Measurements from ENCODE around the gene NFIA.

NFIA gene

DNA sequence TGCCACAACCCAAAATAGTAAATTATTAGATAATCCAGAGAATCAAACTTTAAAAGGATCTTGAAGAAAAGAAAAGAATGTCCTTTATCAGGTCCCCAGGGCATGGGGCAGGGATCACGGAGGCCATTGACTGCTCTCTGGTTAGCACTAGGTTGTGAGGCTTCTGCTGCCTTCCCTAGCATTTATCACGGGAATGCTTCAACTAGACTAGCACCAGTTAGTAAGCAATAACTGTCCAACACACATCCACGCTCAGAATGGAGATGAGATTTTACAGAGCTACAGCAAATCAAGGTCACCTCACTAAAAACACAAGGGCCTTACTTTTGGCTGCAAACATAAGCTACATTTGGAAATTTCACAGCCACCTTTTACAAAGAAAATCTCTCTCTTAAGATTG, 304.0 kb downstream of the NFIA start:
- no peak for DNase-seq

DNA sequence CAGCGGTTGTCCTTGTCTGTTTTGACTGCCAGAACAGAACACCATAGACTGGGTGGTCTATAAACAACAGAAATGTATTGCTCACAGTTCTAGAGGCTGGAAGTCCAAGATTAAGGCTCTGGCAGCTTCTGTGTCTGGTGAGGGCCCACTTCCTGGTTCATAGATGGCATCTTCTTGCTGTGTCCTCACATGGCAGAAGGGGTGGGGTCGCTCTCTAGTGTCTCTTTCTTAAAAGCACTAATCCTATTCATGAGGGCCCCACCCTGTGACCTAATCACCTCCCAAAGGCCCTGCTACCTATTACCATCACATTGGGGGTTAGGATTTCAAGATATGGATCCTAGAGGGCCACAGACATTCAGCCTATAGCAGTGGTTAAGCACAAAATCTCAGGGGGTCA, 304.4 kb downstream of the NFIA start:
- no peak for DNase-seq

DNA sequence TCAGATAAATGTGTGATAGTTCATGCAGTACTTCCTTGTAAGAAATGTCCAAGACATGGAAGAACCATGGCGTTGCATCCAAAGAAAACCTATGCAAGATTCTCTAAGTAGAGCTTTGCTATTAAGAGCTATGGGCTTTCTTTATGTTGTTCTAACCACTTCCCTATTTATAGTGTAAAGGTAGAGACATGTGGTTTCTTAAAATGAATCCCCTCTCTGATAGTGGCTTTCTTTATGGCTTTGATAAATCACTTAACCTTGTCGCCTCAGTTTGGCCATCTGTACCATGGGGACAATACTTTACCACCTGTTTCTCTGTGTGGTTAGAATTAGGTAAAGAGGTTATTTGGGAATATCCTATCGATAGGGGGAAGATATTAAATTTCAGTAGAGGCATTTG, 305.5 kb downstream of the NFIA start:
- DNase-seq, result no peak

DNA sequence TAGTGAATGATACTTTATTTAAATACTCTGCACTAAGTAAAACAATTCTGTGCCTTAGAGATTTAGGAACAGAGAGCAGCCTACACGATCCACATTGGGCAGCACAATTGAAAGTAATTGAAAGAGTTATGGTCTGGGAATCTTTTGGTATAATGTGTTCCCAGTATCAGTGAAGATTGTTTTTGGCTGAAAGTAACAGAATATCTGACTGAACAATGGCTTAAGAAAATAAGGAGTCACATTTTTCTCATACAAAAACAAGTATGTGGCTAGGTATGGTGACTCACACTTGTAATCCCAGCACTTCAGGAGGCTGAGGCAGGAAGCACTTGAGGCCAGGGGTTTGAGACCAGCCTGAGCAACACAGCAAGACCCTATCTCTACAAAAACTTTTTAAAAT, 306.2 kb downstream of the NFIA start:
- no peak for DNase-seq

DNA sequence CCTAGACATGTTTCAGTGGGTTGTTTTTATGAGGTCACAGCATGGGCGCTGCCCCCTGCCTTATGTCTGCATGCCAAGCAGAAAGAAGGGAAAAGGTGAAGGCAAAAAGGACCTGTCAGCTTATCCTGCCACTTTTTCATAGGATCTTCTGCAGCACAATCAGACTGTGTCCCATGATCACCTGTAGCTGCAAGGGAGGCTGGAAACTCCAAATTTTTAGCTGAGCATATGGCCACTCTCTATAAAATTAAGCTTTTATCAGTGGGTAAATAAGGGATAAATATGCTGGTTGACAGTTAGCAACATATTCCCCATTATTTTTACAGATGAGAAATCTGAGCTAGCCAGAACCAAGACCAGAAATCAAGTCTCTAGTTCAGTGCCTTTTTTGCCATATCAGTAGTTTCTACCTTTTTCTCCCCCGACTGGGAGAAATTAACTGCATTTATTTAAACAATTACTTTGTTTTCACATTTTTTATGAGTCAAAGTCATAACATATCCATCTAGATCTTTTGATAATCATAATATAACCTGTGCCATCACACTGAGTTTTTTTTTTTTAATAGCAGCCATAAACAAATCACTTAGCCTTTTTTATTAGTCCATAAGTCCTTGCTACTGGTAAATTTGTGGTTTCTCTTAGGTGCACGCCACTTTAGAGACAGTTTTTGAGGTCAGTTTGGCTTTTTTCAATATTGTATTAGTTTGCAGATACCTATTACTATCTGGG, 307.0 kb downstream of the NFIA start:
- no peak for DNase-seq

DNA sequence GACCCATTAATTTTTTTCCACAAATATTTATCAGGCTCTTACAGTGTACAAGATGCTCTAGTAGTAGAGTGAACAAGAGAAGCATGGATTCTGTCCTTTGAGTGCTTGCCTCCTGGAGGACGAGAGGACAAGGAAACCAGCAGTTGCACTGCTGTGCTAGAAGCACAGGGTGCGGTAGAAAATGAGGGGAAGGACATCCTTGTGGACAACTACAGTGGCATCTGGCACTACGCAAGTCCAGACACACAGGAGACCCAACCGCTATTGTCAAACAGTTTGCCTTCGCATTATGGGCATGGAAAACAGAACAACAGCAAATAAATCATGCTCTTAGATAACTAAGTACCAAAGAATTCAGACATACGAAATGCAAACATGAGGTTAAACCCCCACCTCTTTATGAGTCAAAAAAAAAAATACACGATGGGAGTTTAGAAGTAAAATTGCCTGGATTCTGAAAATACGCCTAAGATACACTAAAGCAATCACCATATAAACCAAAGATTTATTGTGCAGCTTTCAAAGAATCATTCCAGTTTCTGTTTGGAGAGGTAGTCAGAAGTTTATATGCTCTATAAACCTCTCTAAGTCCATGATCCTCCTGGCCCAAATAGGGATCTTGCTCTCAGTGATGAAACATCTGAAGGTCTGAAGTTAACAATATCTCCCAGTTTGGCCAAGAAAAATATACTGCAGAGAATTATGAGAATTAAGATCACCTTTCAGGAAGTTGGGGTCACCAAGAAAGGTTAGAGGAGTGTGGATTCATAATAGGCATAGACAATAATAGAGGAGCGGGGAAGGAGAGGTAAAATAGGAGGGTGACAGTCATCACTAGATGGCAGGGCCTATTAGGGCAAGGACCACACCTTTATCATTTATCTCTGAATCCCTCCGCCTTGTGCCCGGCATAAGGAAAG, 307.8 kb downstream of the NFIA start:
- no peak for DNase-seq

DNA sequence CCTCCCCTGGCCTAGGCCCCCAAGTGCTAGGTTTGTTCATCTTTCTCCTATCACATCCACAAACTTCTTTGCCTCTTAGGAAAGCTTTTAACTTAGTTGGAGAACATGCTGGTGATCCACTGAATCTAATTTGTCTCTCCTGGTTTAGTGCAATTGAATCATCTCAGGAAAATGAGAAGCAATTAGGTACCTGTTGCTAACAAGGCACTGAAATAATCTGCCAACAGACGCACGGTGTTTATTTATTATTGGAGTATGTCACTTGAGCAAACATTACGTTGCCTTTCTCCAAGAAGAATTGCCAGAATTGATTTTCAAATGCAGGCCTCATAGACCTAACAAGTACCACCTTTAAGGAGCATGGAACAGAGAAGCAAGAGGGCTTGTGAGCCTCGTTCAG, 309.4 kb downstream of the NFIA start:
- no peak for DNase-seq

DNA sequence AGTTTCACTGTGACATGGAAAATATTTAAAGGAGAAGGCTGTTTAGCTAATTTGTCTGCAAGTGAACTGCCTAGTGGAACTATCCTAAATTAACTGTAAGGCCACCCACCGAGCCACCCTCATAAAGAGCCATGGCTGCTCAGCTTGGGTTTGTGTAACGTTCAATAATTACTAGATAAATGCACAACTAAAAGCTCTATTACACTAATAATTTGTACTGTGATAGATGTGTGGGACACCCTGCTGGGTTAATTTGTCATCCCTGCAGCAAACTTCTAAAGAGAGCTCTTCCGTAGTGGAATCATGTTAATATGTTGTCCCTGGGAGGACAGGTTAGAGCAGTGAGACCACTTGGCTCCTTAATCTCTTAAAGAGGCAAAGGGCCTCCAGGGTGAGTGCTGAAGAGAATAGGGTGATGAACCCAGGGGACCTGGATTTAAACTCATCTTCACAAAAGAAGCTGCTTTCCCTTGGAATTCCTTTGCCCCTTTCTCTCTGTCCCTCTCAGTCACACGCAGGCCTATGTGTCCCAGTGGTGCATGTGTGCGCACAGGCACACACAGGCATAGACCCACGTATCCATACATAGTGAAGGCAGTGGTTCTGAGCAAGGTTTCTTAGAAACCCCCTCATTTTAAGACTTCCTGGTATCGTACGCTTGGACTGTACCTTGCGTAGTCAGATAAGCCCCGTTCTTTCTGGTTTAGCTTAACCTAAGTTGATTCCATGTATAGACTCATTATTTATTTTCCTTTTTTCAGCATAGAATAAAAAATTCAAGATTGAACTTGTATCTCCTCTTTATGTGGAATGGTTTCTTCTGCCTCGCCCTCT, 310.3 kb downstream of the NFIA start:
- no peak for DNase-seq

DNA sequence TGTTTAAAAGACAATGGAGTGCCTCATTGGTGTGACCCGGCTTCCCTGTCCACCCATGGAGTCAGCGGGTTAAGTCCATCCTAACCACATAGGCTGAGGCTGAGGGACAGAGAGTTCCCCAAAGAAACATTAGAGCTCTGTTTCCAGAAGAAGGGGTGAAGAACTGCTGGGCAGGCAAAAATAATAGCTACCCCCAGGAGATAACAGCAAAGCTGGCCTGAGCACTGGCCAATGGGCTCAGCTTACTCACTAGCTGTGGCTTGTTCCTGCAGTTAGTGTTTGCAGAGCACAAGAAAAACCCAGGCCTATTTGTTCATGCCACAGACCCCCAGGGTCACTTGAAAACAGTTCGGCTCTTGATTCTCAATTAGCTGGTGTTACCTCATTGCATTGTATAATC, 311.2 kb downstream of the NFIA start:
- no peak for DNase-seq

DNA sequence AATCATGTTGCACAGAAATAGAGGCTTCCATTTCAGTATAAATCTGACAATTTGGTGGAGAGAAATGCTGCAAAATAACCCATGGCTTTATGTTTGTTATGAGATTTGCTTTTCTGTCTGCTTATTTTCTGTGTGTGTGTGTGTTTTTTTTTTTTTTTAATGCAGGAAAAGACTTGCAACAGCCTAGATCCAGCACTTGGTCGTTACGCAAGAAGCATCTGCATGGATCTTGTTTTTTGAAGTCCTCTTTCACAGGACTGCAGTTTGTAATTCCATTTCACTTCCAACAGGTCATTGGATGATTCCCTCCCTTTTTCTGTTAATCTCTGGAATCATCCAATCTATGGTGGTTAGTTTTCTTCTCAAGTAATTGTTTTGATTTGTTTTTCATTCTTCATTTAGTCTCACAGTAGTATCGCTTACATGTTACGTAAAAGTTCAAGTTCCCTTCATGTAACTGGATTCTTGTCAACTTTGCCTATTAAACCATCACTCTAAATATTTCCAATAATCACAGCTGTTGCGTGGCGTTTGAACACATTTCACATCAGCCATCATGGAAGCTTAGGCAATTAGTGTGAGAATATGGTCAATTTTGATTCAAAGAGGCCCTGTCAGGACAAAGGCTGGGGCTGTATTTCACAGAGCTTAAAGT, 312.9 kb downstream of the NFIA start:
- no peak for DNase-seq

DNA sequence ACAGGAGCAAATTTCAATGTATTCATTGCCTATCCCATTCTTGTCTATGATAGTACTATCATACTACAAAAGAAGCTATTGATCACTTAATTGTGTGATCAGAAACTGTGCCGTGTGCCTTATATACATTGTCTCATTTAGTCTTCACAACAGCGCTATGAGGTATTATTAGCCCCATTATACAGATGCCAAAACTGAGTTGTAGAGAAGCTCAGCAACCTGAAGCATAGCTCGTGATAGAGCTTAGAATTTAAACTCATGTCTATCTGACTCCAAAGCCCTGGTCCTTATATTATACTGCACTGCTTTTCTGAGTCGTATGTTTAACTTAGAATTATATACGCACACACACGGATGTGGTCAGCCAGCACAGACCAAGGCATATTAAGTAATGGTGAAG, 315.1 kb downstream of the NFIA start:
- no peak for DNase-seq

DNA sequence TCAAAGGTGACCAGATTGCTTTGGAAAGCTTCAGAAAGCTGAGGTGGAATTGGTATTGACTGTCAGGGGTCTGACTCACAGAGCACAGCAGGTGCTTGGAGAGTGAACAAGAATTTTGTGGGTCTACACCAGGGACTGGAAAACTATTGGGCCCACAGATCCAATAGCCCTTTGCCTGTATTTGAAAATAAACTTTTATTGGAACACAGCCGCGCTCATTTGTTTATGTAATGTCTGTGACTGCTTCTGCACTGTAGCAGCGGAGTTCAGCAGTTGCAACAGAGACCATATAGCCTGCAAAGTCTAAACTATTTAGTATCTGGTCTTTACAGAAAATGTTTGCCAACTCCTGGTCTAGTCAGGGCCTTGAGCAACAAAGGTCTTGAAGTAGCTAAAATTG, 315.6 kb downstream of the NFIA start:
- DNase-seq, result no peak

DNA sequence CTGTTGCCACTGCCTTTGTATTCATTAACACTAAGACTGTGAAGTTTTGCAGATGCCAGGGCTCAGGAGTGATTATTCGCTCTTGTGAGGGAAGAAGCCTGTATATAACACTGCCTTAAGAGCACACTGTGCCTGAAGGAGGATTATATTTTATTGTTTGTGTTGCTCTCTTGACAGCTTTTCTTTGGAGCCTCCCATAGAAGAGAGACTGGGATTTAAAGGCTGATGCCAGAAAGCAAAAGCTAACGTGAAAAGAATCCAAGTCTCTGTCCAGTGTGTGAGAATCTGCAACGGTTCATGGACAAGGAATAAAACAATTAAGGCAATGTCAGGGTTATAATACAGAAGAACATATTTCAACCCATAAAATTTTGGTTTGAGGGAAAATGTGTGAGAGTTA, 316.8 kb downstream of the NFIA start:
- no peak for DNase-seq

DNA sequence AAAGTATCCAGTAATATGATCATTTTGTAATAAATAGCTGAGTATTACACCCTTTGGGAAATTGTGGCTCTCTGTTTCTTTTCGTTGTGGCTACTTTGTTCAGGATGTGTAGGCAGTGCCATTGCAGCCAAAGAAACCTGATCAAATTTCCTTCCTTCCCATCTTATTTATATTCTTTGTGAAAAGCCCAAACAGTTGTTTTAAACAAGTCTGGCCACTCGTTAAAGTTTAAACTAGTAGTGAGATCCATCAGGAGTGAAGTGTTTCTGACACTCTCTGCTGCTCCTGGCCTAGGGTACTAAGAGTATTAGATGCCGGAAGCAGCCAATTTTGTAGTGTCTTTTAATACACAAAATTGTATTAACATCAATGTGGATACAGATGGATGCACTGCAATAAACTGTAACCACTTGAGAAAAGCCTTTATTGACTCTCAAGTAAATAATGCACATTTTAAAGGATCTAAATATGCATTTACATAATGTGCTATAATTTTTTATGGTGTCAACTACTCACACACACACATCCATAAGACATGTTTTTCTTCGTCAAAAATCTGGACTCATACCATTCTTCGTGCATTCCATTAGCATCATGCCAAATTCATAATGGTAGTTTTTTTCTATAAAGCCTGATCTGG, 317.9 kb downstream of the NFIA start:
- no peak for DNase-seq

DNA sequence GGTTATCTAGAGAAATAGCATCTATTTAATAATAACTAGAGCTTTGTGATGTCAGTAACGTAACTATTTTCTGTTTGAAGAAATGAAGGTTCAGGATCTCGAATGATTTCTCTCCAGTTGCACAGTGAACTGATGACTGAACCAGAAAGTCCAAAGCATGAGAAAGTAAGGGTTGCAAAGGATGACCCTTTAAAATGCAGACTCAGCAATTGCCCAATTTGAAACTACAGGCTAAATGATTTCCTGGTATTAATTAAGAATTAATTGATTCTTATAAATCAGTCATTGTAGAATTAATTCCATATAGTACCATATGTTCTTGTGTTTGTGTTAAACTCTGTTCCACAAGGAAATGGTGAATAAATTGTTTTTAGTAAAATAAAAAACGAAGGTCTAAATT, 318.6 kb downstream of the NFIA start:
- DNase-seq, result no peak

DNA sequence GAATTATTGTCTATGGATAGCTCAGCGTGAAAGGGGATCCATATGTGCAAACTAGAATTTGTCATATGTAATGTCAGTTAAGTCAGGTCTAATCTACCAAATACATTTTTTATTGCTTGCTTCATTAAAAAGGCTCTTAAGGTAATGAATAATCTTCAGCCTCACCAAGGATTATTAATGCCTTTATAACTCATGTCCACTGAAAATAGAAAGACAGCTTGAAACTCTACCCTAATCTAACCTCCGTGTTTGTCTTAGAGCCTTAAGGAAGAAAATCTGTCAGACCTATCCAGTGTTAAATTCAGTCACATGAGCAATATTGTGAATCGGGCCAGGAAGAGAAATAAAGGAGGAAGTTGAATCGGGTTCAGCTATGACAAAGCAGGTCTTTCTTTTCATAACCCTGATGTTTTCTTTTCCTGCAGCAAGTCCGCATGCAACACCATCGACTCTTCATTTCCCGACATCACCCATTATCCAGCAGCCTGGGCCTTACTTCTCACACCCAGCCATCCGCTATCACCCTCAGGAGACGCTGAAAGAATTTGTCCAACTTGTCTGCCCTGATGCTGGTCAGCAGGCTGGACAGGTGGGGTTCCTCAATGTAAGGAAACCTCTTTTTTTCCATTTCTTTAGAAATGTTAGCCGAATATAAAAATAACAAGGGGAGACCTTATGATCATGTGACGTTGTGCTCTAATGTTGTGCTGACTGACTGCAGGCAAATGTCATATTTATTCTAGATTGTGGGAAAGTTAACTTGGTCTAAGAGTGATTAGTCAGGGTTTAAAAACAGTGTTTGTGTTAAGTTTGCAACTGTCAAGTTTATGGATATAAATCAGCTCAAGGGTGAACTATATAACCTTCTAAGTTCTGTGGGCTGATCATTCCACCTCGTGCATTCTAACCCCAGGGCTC, 321.6 kb downstream of the NFIA start:
- DNase-seq, result no peak

DNA sequence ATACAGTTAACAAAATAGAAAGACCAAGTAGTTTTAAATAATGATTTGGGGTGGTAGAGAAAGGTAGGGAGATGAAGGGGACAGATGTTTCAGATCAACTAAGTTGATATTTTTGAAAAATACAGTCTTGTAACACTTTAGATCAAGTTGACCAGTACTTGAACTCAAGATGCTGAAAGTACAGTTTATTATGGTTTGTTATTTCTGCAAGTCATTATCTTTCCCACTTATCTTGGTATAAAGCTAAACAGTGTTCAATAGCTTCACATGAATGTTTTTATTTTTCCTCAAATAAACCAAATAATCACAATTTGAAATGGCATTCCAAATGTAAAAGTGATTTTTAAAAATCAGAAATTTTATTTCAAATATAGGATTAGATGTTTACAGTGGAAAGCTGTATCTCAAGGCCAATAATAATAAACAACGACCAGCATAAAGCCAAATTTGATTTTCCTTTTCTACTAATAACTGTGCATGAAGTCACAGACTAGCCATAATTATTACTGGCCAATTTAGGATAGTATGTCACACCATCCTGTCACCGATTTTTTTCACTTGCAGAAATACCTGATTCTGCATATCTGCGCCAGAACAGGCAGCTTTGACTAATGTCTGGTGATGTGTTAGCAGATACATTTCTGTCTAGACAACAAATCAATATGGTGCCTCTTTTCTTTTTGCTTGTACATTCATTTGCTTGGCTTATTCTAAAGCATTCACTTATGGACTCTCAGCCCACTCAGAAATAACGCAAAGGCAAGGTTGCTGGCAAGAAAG, 322.4 kb downstream of the NFIA start:
- DNase-seq, result no peak

DNA sequence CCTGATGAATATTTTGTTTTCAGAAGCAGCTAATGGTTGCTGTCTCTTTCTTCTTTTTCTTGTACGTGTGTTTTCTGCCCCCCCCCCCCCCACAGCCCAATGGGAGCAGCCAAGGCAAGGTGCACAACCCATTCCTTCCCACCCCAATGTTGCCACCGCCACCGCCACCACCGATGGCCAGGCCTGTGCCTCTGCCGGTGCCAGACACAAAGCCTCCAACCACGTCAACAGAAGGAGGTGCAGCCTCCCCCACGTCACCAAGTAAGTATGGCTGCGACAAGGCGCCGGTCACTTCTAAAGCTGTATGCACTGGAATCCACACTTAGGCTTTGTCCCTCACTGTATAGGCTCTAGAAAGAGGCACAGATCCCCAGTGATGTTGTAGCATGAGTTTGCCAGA, 324.1 kb downstream of the NFIA start:
- DNase-seq, result no peak

DNA sequence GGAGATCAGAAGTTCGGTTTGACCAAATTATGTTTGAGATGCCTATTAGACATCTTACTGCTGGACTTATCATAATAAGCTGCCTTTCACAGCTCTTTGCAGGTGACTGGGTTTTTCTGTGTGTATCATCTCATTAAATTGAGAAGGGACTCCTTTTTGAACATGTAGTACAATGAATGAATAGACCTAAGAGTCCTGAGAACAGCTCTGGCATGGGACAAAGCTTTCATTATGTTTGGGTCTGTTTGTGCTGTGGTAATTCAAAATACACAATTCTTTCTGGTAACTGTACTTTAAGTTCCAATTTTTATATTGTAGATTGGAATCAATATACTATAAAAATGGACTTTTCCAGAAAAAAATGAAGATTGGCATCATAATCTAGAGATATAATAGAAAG, 330.2 kb downstream of the NFIA start:
- no peak for DNase-seq

DNA sequence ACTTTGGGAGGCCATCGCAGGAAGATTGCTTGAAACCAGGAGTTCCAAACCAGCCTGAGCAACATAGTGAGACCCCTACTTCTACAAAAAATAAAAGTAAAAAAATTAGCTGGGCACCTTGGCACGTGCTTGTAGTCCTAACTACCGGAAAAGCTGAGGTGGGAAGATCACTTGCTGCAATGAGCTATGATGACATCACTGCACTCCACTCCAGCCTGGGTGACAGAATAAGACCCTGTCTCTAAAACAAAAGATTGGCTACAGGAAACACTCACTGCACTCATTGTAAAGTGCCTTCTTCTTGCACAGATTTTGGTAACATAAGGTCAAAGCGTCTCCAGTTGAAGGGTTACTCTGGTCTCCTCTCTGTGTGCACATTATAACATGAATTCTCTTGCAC, 336.8 kb downstream of the NFIA start:
- no peak for DNase-seq
